ENCODE measurements around the gene ACO2.
A peak's percentile ranks its signal among the peaks of the same experiment; 100 is the strongest.
"Not testable (repeated sequence)": the region's sequence is repeated elsewhere in the genome, so short reads cannot be mapped to it uniquely, and the experiment has no call there.

Gene ACO2

DNA sequence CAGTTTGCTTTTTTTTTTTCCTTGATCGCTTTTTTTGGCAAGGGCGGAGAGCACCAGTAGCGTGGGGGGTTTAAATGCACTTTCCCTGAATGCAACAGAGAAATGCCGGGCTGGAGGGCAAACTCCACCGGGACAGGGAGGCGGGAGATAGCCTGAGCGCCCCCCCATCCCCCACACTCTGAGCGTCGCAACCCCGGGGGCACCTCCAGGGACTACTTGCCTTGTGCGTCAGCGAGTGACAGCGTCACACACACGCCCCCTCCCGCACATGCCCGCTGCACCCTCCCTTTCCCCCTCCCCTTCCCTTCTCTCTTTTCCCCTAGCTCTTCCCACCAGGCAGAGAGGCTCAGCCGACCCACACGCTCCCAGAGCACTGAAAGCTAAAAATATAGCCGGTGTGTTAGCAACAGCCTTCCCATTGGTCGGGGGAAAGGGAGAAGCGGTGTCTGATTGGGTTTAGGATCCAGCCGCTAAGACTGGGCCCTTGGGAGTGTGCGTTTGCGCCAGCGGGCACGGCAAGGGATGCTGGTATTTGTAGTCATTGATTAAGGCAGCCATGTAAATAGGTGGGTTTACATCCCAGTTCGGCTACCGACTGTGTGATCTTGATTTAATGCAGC is 20.6 kb upstream of the ACO2 start:
- peak; percentile 99 for DNase-seq (ENCODE audit: low spot score)

GRCh38 chr22:41458161-41458728 is 10.7 kb upstream of the ACO2 start:
- DNase-seq (ENCODE audit: low spot score): no peak

DNA sequence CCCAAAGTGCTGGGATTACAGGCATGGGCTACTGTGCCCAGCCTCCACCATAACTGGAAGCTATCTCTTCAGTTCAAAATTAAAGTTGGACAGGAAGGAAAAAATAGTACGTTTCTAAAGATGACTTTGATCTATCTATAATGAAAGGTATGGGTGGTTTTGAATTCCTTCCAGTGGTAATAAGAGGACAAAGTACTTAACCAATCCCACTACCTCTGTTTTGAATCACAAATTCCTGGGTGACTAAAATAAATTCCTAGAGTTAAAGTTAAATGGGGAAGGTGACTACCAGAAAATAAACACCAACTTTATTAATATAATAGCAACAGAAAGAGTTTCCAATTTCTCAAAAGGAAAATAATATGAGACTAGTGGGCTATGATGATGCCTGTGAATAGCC is 9.5 kb upstream of the ACO2 start:
- DNase-seq (ENCODE audit: low spot score): no peak

GRCh38 chr22:41460071-41460470 is 8.8 kb upstream of the ACO2 start:
- DNase-seq (ENCODE audit: low spot score): not testable (repeated sequence)

GRCh38 chr22:41461901-41462300 is 7.0 kb upstream of the ACO2 start:
- no peak for DNase-seq (ENCODE audit: low spot score)

DNA sequence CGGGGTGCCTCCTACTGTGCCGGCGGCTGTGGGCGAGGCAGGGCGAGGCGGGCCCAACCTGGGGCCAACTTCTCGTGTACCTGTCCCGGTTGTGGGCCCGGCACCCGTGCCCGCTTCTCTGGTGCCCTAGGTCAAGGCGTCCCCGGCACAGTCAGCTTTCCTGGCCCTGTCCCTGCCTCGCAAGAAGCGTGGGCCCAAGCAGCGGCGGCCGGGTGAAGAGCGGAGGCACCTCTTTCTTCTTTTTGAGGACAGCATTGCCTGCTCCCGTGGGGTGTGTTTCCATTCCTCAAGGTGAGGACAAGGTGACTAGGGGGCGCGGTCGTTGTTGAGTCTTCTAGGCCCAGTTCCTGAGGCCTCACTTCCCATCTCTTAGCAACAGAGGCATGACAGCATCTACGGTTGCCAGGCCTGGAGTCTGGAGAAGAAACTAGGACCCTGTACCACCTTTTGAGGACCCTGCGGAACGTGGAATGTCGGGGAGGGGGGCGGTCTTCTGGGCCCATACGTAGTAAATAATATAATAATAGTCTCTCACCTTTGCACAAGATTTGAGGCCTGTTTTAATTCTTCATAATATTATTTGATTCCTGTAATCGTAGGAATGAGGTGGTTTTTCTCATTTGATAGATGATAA is 418 bp downstream of the ACO2 start:
- DNase-seq (ENCODE audit: low spot score): peak; percentile 61

DNA sequence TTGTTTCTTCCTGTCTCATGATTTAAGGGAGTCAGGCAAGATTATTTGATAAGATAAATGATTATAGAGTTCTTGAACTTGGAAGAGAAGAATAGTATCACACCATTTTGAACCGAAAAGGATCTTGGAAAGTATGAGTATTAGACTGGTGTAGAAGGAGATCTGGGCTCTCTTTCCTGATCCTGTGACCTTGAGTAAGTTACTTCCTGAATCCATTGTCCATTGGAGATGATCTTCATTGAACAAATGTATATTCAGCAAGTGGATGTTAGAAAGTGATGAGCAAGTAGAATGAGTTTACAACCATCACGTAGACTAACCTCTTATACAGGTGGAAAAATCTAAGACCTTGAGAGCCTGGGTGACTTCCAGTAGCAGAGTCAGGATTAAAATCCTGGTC is 2.0 kb downstream of the ACO2 start:
- no peak for DNase-seq (ENCODE audit: low spot score)

- no peak for DNase-seq (ENCODE audit: low spot score)
These were observed 2.7 kb downstream of the ACO2 start for GRCh38 chr22:41471568-41471967.

DNA sequence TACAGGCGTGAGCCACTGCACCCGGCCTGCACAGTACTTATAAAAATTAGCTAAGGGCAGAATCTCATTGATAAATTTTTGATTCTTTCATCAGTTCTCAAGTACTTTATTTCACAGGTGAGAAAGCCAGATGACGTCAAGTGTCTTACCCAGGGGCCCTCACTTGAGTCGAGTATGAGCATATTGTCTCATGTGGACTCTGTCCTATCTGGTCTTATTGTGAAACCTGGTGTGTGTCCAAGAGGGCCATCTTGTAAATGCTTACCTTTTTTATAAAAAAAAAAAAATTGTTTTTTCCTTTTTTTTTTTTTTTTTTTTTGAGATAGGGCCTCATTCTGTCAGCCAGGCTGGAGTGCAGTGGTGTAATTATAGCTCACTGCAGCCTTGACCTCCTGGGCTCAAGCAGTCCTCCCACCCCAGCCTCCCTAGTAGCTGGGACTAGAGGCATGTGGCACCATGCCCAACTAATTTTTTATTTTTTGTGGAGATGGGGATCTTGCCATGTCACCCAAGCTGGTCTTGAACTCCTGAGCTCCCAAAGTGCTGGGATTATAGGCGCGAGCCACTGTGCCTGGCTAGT is 6.0 kb downstream of the ACO2 start:
- DNase-seq (ENCODE audit: low spot score): no peak

DNA sequence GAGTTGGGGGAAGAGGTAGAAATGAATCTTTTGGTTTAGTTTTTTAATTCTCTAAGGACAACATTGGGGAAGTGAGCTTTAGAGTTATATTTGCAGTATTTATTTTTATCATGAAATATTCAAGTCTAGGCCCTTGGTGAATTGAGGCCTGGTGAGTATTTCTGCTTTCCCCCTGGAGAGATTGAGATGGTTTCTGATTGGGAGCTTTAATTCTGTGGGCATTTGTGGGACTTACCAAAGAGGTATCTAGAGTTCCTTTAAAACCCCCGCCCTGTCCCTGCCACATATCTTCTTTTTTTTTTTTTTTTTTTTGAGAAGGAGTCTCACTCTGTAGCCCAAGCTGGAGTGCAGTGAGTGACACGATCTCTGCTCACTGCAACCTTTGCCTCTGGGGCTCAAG is 9.6 kb downstream of the ACO2 start:
- DNase-seq (ENCODE audit: low spot score): no peak

GRCh38 chr22:41478891-41479521 is 10.1 kb downstream of the ACO2 start:
- no peak for DNase-seq (ENCODE audit: low spot score)

GRCh38 chr22:41479671-41480396 is 10.9 kb downstream of the ACO2 start:
- peak; percentile 18 for DNase-seq (ENCODE audit: low spot score)

GRCh38 chr22:41480397-41480735 is 11.4 kb downstream of the ACO2 start:
- no peak for DNase-seq (ENCODE audit: low spot score)

GRCh38 chr22:41481131-41481830 is 12.4 kb downstream of the ACO2 start:
- DNase-seq (ENCODE audit: low spot score): no peak

- no peak for DNase-seq (ENCODE audit: low spot score)
These were observed 13.0 kb downstream of the ACO2 start for GRCh38 chr22:41481925-41482318.

GRCh38 chr22:41482319-41482935 is 13.5 kb downstream of the ACO2 start:
- no peak for DNase-seq (ENCODE audit: low spot score)

DNA sequence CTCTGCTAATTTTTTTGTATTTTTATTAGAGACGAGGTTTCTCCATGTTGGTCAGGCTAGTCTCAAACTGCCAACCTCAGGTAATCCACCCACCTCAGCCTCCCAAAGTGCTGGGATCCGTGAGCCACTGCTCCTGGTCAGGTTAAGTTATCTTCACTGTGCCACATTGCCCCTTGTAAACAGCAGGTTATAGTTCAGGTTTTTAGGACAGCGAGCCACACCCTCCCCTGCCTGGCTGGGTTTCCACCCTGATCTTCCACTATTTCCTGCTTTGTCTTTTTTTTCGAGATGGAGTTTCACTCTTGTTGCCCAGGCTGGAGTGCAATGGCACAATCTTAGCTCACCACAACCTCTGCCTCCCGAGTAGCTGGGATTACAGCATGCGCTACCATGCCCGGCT is 16.1 kb downstream of the ACO2 start:
- no peak for DNase-seq (ENCODE audit: low spot score)

DNA sequence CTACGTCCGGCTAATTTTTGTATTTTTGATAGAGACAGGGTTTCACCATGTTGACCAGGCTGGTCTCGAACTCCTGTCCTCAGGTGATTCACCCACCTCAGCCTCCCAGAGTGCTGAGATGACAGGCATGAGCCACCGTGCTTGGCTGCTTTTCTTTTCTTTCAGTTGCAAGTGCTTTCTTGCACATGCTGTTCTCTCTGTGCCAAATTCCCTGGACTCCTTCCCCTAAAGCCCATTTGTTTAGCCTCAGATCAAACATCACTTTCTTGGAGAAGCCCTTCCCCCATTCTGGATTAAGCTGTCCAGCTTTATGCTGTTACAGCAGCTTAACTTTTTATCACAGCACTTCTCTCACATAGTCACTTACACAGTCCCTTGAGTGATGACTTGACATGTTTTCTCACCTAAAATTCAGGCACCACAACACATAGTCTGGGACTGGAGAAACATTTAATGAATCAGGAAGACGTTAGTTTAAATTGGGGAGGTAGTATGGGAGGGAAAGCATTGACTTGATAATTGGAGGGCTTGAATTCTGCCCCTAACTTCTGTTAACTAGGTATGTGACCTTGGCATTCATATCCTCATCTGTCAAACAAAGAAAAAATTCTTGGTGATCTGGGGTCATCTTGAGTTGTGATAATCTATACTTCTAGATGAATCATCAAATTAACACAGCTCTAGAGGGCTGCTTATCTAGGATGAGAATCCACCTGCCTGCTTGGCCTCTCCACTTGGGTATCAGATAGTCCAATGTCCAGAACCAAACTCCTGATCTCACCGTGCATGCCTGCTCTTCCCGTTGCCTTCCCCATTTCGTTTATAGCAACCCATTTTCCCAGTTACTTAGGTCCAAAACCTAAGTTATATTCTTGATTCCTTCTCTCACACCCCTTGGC is 18.4 kb downstream of the ACO2 start:
- DNase-seq (ENCODE audit: low spot score): no peak

DNA sequence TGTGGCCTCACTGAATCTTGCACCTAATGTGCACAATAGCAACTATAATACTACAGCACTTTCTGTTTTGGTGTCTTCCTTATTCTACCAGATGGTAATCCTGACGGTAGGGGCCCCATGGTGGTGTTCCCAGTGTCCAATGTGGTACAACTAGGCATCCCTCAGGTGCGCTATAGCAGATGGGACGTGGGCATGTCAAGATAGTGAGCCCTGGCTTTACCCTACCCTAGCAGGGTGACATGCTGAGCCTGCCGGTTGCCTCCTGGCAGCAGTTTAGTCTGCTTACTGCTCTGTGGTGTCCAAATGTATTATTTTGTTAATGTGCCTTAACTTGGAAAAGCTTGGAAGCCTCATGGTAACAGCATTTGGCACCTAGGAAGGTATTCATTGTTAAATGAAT is 19.2 kb downstream of the ACO2 start:
- DNase-seq (ENCODE audit: low spot score): no peak

All from RKO (cell line).